ENCODE measurements around the gene PLCB3. TPM values are rescaled to one million over a fixed set of nuclear protein-coding genes. Genes with fewer than 3 reads are reported as not detected.
A peak's percentile ranks its signal among the peaks of the same experiment; 100 is the strongest.

The PLCB3 gene
- total and polyA plus RNA-seq, 2 donors (not counting 3 experiments of a cell fraction or from before 2014, with no cell fraction given) = 32.3 to 61.1 TPM

DNA sequence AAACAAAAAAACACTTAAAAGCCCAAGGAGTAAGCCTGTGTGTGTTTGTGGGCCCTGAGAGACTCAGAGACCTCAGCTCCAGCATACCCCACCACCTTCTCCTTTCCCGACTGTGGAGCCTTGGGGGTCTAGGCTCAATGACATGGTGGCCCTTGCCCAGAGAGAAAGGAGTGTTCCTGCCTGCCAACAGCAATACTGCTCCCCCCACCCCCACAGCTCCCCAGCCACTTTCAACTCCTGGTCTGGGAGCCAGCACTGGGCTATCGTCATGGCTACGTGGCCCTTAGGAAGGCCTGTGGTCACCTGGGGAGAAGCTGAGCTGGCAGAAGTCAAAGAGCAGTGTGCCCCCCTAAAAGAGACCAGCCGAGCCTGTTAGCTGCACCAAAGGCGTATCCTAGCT, 7.2 kb upstream of the PLCB3 start:
- Histone ChIP-seq H3K27ac (ENCODE audit: insufficient read depth, low read depth, low read length) (no peak overlapping the region), H3K9me1 (replicated peaks; ENCODE audit: control insufficient read depth, extremely low read depth, insufficient read depth, low read length) (no peaks in the 10 kb centered on the region), H3K79me2 (ENCODE audit: control insufficient read depth, insufficient read depth, low read length) (peaks cover 40% of the 10 kb centered on the region), H3K9me3 (replicated peaks; ENCODE audit: control insufficient read depth, insufficient read depth, low read length) (no peaks in the 10 kb centered on the region), H3K36me3 (ENCODE audit: control insufficient read depth in 2 of 2, extremely low read depth in 1 of 2, insufficient read depth in 2 of 2, low read length in 2 of 2) (peaks cover 0 to 12% of the 10 kb centered on the region in 2 experiments), H3K27me3 (ENCODE audit: control insufficient read depth in 2 of 2, insufficient read depth in 2 of 2, low read length in 2 of 2) (no peaks in the 10 kb centered on the region), H2AFZ (ENCODE audit: low read depth, low read length) (no peak overlapping the region), H3K4me3 (replicated peaks in 1 of 3; ENCODE audit: insufficient read depth in 1 of 3, low read depth in 1 of 3, low read length in 3 of 3) (no peak overlapping the region), H3K4me1 (ENCODE audit: control insufficient read depth, extremely low read depth, insufficient read depth, low read length) (peaks cover 21% of the 10 kb centered on the region), H3K9ac (replicated peaks; ENCODE audit: extremely low read depth, insufficient read depth, low read length) (no peak overlapping the region), H4K20me1 (replicated peaks; ENCODE audit: control insufficient read depth, extremely low read depth, insufficient read depth, low read length) (no peaks in the 10 kb centered on the region), H3K4me2 (ENCODE audit: insufficient read depth, low read length) (no peak overlapping the region)
- DNase-seq (ENCODE audit: low read depth, low spot score) (no peak), FAIRE-seq (no peak)
- no TSS peak for BruUV-seq (replicated peaks)
- ChIA-PET CTCF (interaction anchor here (0.9 to 5.0 kb wide), 6 partner anchors 19 to 59 kb away, joined by 3 to 36 read pairs (median 4); partner anchors contain the start of gene CATSPERZ), POLR2A (no interaction called here)
- dilution Hi-C loops (cut with MboI; ENCODE audit: extremely low pct_ligation_motif_present, low sequenced_read_pairs) (no loop called here), intact Hi-C loops (cut with micrococcal nuclease) (loop anchor here (5.0 kb wide), 1 partner anchor 113 kb away; the partner anchor contains the start of gene RPS6KA4)
- TF ChIP-seq, protein P1, sequence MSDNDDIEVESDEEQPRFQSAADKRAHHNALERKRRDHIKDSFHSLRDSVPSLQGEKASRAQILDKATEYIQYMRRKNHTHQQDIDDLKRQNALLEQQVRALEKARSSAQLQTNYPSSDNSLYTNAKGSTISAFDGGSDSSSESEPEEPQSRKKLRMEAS (IDR thresholded peaks at IDR 0.05; ENCODE audit: insufficient read depth, insufficient read length) = no peak
- TF ChIP-seq GATA2 (IDR thresholded peaks at IDR 0.05; ENCODE audit: insufficient read depth, insufficient read length, low read depth, low read length) = no peak
- TF ChIP-seq POLR2A (IDR thresholded peaks at IDR 0.05; ENCODE audit: low read depth, low read length) = no peak
- no peak for TF ChIP-seq EZH2 (IDR thresholded peaks at IDR 0.05; ENCODE audit: borderline replicate concordance, low read depth, low read length, severe bottlenecking)
- no peak for TF ChIP-seq FOS (IDR thresholded peaks at IDR 0.05; ENCODE audit: borderline replicate concordance, insufficient read depth, low read length)

DNA sequence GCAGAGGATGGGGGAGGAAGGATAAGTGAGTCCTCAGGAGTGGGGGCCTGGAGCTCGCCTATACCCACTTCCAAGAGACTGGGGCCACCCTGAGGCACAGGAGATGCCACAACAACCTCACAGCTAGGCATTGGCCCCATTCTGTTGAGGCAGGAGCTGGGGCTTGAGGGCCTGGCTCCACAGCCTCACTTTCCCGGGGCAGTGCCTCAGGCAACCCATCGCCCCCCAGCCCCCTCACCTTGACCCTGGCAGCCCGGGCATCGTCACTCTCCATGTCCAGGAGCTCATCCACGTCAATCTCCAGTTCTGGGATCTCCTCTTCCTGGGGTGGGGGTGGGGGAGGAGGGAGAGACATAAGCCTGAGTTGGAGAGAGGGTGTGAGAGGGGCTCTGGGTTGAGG, 6.4 kb upstream of the PLCB3 start:
- no peak overlapping the region for H3K27ac ChIP-seq (ENCODE audit: insufficient read depth, low read depth, low read length)
- dilution Hi-C loops (cut with MboI; ENCODE audit: extremely low pct_ligation_motif_present, low sequenced_read_pairs) = no loop called here
- H3K9me1 ChIP-seq (replicated peaks; ENCODE audit: control insufficient read depth, extremely low read depth, insufficient read depth, low read length) = no peaks in the 10 kb centered on the region
- intact Hi-C loops (cut with micrococcal nuclease) = loop anchor here (5.0 kb wide), 1 partner anchor 112 kb away; the partner anchor contains the start of gene RPS6KA4
- FAIRE-seq (no peak), DNase-seq (ENCODE audit: low read depth, low spot score) (no peak)
- peaks cover 26% of the 10 kb centered on the region for H3K4me1 ChIP-seq (ENCODE audit: control insufficient read depth, extremely low read depth, insufficient read depth, low read length)
- BruUV-seq (replicated peaks) = no TSS peak
- H3K9me3 ChIP-seq (replicated peaks; ENCODE audit: control insufficient read depth, insufficient read depth, low read length) = no peaks in the 10 kb centered on the region
- H3K36me3 ChIP-seq (ENCODE audit: control insufficient read depth in 2 of 2, extremely low read depth in 1 of 2, insufficient read depth in 2 of 2, low read length in 2 of 2) = peaks cover 0 to 12% of the 10 kb centered on the region in 2 experiments
- ChIA-PET CTCF (interaction anchor here (0.6 to 5.0 kb wide), 11 partner anchors 8 to 110 kb away, joined by 3 to 36 read pairs (median 4); partner anchors contain the start of genes CATSPERZ, ESRRA and STIP1), POLR2A (interaction anchor here (1.5 to 2.2 kb wide), 2 partner anchors 23 to 27 kb away, joined by 5 to 10 read pairs; no protein-coding TSS in a partner anchor)
- H4K20me1 ChIP-seq (replicated peaks; ENCODE audit: control insufficient read depth, extremely low read depth, insufficient read depth, low read length) = no peaks in the 10 kb centered on the region
- peak overlapping the region; percentile 4 for H3K9ac ChIP-seq (replicated peaks; ENCODE audit: extremely low read depth, insufficient read depth, low read length)
- H3K4me3 ChIP-seq (replicated peaks in 1 of 3; ENCODE audit: insufficient read depth in 1 of 3, low read depth in 1 of 3, low read length in 3 of 3) = peak overlapping the region; percentile 67 to 78 (median 73)
- TF ChIP-seq POLR2AphosphoS5 (IDR thresholded peaks at IDR 0.05; ENCODE audit: insufficient read depth, low read depth, low read length) = no peak
- peak; percentile 2 for TF ChIP-seq POLR2A (IDR thresholded peaks at IDR 0.05; ENCODE audit: low read depth, low read length)
- no peak for TF ChIP-seq MYC (IDR thresholded peaks at IDR 0.05; ENCODE audit: low read depth, low read length)
- TF ChIP-seq GATA2 (IDR thresholded peaks at IDR 0.05; ENCODE audit: insufficient read depth, insufficient read length, low read depth, low read length) = no peak
- no peak overlapping the region for H2AFZ ChIP-seq (ENCODE audit: low read depth, low read length)
- peaks cover 40% of the 10 kb centered on the region for H3K79me2 ChIP-seq (ENCODE audit: control insufficient read depth, insufficient read depth, low read length)
- H3K4me2 ChIP-seq (ENCODE audit: insufficient read depth, low read length) = peak overlapping the region; percentile 35
- H3K27me3 ChIP-seq (ENCODE audit: control insufficient read depth in 2 of 2, insufficient read depth in 2 of 2, low read length in 2 of 2) = no peaks in the 10 kb centered on the region

Data from endothelial cell of umbilical vein (primary cell).